PC-9 (cell line): ENCODE data around the gene MMP2.

Experiments
- EZH2 ChIP-seq: fragments of 200-600 bp; sonication (generic); IDR thresholded peaks from 2 replicates; pipeline ENCODE4 v1.8.0; 2017; ENCODE audit warnings: antibody characterized with exemption, low read depth
- TF ChIP-seq, protein P1 (sequence below): fragments of 200-600 bp; sonication (generic); conservative IDR thresholded peaks from 2 replicates; pipeline ENCODE4 v1.6.1; 2017; ENCODE audit warnings: mixed run types, antibody characterized with exemption, mild to moderate bottlenecking, moderate library complexity

DNA sequence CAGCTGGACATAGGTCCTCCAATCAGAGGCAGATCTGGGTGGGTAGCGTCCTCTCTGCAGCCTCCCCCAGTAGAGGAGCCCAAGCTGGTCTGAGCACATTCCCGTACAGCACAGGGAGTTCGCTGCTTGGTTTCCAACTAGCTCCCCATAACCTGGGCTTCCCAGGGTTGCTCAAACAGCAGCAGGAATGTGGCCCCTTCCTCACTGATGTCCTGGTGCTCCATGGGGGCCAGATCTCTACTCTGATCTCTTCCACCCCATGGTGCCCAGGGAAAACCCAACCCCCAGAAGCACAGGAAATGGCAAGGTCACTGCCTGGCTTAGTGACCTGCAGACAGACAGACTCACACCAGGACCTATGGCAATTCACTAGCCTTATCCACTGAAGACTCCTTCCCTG, 11.1 kb upstream of the MMP2 start:
- TF ChIP-seq, protein P1, sequence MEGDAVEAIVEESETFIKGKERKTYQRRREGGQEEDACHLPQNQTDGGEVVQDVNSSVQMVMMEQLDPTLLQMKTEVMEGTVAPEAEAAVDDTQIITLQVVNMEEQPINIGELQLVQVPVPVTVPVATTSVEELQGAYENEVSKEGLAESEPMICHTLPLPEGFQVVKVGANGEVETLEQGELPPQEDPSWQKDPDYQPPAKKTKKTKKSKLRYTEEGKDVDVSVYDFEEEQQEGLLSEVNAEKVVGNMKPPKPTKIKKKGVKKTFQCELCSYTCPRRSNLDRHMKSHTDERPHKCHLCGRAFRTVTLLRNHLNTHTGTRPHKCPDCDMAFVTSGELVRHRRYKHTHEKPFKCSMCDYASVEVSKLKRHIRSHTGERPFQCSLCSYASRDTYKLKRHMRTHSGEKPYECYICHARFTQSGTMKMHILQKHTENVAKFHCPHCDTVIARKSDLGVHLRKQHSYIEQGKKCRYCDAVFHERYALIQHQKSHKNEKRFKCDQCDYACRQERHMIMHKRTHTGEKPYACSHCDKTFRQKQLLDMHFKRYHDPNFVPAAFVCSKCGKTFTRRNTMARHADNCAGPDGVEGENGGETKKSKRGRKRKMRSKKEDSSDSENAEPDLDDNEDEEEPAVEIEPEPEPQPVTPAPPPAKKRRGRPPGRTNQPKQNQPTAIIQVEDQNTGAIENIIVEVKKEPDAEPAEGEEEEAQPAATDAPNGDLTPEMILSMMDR = no peak
- TF ChIP-seq EZH2 = no peak
